Activated naive CD8-positive, alpha-beta T cell treated with anti-CD3 and anti-CD28 coated beads, Interleukin-2, amount 10 ng/mL, durations not matched to agents 7 days and 5 days (primary cell): ENCODE data around the gene ASGR1. TPM values are rescaled to one million over a fixed set of nuclear protein-coding genes. Genes with fewer than 3 reads are reported as not detected.
A peak's percentile ranks its signal among the peaks of the same experiment; 100 is the strongest.

Experiments used
- ATAC-seq: fragments of 150-1000 bp; cut with Tn5 transposase; one replicate; pipeline ENCODE4 v1.10.0; 2021; ENCODE audit warnings: low read depth, moderate library complexity
- POLR2A ChIA-PET: fragments of 350-600 bp; sonication (Branson Sonifier 250); formaldehyde crosslinking; loops from one replicate; lab custom pipeline; 2021; ENCODE audit warnings: antibody characterized with exemption; lab: Charles Lee
- DNase-seq: peaks from one replicate; pipeline ENCODE4 v3.0.0; 2021
- H3K27ac Mint-ChIP-seq: one replicate; pipeline ENCODE4 v1.8.0; 2022; ENCODE audit warnings: mild to moderate bottlenecking, mixed read lengths
- H3K27me3 Mint-ChIP-seq: one replicate; pipeline ENCODE4 v1.8.0; 2022; ENCODE audit warnings: mild to moderate bottlenecking, moderate library complexity, mixed read lengths
- H3K36me3 Mint-ChIP-seq: one replicate; pipeline ENCODE4 v1.8.0; 2021; ENCODE audit warnings: mild to moderate bottlenecking, mixed read lengths
- H3K4me1 Mint-ChIP-seq: one replicate; pipeline ENCODE4 v1.8.0; 2021; ENCODE audit warnings: mixed read lengths
- H3K4me3 Mint-ChIP-seq: one replicate; pipeline ENCODE4 v1.8.0; 2022; ENCODE audit warnings: mild to moderate bottlenecking, moderate library complexity, mixed read lengths
- H3K9me3 Mint-ChIP-seq: one replicate; pipeline ENCODE4 v1.8.0; 2021; ENCODE audit warnings: mixed read lengths
- total RNA-seq, 2 experiments: library from RNA; stranded (reverse); gene quantifications; one replicate each; pipeline ENCODE4 v1.2.3, GENCODE V29; 2021

Gene ASGR1
- total RNA-seq: 1 to 10 TPM; 1.1 to 1.5 TPM

DNA sequence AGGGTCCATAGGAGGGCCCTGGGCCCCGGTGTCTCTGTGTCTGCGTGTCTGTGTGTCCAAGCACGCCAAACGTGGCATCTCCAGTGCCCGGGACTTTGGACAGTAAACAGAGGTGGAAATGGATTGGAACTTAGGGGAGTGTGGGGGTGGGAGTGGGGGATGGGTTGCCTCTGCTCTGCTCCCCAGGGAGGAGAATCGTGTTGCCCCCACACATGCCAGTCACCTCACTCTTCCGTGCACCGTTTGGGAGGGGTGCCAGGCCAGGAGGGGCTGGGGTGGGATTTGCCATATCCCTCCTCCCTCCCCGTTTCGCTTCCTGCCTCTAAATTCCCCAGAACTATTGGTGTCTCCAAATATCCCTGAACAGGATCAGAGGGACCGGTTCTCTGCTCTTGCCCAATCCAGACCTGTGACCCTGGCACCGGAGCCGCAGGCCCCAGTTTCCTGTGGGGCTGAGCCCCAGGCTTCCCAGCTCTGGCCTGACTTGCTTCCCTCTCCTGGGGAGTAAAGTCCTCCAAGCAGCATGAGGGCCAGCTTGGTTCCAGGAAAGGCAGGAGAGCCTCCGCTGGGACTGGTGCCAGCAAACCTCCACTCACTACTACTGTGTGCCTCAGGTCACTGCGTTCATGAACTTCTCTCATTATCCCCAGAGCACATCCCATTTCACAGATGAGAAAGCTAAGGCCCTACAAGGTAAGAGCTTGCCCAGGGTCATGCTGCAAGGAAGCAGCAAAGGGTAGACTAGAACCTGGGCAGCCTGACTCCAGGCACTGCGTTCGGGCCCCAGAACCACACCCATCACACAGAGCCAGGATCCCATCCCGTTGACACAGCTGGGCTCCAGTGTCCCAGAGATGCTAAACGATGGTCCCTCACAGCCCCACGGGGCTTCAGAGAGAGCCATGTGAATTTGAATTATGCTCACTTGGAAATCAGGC is at the start of gene ASGR1:
Gene ASGR1, minus strand, starts transcription at position 54 of the 938 bp plus-strand sequence. CDS start 807 bp downstream, outside the sequence.
- POLR2A ChIA-PET: interaction anchor here (0.6 kb wide), 1 partner anchor 12 kb away, joined by 5 read pairs; no protein-coding TSS in a partner anchor
- ATAC-seq (no peak), DNase-seq (no peak)
- H3K27ac Mint-ChIP-seq: no peak within 1 kb of the TSS
- H3K9me3 Mint-ChIP-seq: no peaks in the 10 kb centered on the region
- peaks cover 8% of the 10 kb centered on the region for H3K4me1 Mint-ChIP-seq
- peak within 1 kb of the TSS; percentile 74 for H3K4me3 Mint-ChIP-seq
- peaks cover 12% of the 10 kb centered on the region for H3K27me3 Mint-ChIP-seq
- no peaks in the 10 kb centered on the region for H3K36me3 Mint-ChIP-seq

- no peak for ATAC-seq
- no peak overlapping the region for H3K4me3 Mint-ChIP-seq
- H3K27ac Mint-ChIP-seq: no peak overlapping the region
- peaks cover 10% of the 10 kb centered on the region for H3K36me3 Mint-ChIP-seq
- H3K9me3 Mint-ChIP-seq: no peaks in the 10 kb centered on the region
- peaks cover 14% of the 10 kb centered on the region for H3K4me1 Mint-ChIP-seq
- DNase-seq: no peak
- no peaks in the 10 kb centered on the region for H3K27me3 Mint-ChIP-seq
- POLR2A ChIA-PET: no interaction called here
Observed at GRCh38 chr17:7228920-7229319, 49.8 kb upstream of the ASGR1 start.

- H3K27ac Mint-ChIP-seq: no peak overlapping the region
- no peaks in the 10 kb centered on the region for H3K27me3 Mint-ChIP-seq
- no peak for DNase-seq
- POLR2A ChIA-PET: no interaction called here
- H3K4me3 Mint-ChIP-seq: no peak overlapping the region
- peaks cover 4% of the 10 kb centered on the region for H3K4me1 Mint-ChIP-seq
- no peaks in the 10 kb centered on the region for H3K9me3 Mint-ChIP-seq
- peaks cover 10% of the 10 kb centered on the region for H3K36me3 Mint-ChIP-seq
- no peak for ATAC-seq
Observed at GRCh38 chr17:7226721-7227710, 47.8 kb upstream of the ASGR1 start.

DNA sequence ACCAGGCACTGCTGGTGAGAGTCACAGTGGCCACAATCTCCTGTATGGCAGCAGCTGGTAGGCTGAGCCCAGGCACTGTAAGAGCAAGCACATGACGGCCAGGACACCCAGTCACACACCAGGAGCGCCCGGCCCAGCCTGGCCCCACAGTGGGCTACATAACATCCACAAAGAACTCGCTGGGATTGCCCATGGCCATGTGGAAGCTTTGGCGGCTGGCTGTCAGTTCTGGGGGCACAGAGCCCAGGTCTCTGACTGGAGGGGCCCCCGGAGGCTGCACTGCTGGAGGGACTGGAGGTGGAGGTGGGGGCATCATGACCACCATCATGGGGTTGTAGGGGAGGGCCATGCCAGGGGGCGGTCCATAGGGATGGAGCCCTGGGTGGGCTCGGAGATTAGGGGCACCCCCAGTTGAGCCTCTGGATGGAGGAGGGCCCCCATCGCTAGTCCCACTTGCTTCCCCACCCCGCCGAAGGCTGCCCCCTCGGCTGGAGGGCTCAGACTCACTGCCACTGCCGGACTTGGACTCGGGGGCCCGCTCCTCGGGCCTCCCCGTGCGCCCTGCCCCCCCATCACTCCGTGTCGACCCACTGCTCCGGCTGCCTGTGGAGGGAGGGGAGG is 46.7 kb upstream of the ASGR1 start:
- ATAC-seq: no peak
- POLR2A ChIA-PET: interaction anchor here (8.9 kb wide), 1 partner anchor 12 kb away, joined by 162 read pairs; the partner anchor contains the start of genes DVL2, GABARAP and PHF23
- no peaks in the 10 kb centered on the region for H3K9me3 Mint-ChIP-seq
- peaks cover 11% of the 10 kb centered on the region for H3K36me3 Mint-ChIP-seq
- no peak overlapping the region for H3K27ac Mint-ChIP-seq
- no peaks in the 10 kb centered on the region for H3K27me3 Mint-ChIP-seq
- no peak overlapping the region for H3K4me3 Mint-ChIP-seq
- H3K4me1 Mint-ChIP-seq: peaks cover 11% of the 10 kb centered on the region
- no peak for DNase-seq

- no peak overlapping the region for H3K4me3 Mint-ChIP-seq
- H3K4me1 Mint-ChIP-seq: peaks cover 18% of the 10 kb centered on the region
- H3K27ac Mint-ChIP-seq: no peak overlapping the region
- H3K27me3 Mint-ChIP-seq: no peaks in the 10 kb centered on the region
- ATAC-seq (no peak), DNase-seq (no peak)
- POLR2A ChIA-PET: interaction anchor here (0.6 to 8.9 kb wide), 2 partner anchors 13 to 46 kb away, joined by 3 to 162 read pairs; partner anchors contain the start of genes DVL2, GABARAP and PHF23
- H3K9me3 Mint-ChIP-seq: no peaks in the 10 kb centered on the region
- H3K36me3 Mint-ChIP-seq: peaks cover 11% of the 10 kb centered on the region
Observed at GRCh38 chr17:7224661-7225111, 45.5 kb upstream of the ASGR1 start.

GRCh38 chr17:7224110-7224509 is 44.9 kb upstream of the ASGR1 start:
- H3K4me1 Mint-ChIP-seq: peaks cover 21% of the 10 kb centered on the region
- DNase-seq: no peak
- H3K27ac Mint-ChIP-seq: no peak overlapping the region
- no peak for ATAC-seq
- peaks cover 10% of the 10 kb centered on the region for H3K36me3 Mint-ChIP-seq
- POLR2A ChIA-PET: interaction anchor here (8.9 kb wide), 1 partner anchor 13 kb away, joined by 162 read pairs; the partner anchor contains the start of genes DVL2, GABARAP and PHF23
- H3K27me3 Mint-ChIP-seq: no peaks in the 10 kb centered on the region
- no peak overlapping the region for H3K4me3 Mint-ChIP-seq
- no peaks in the 10 kb centered on the region for H3K9me3 Mint-ChIP-seq

GRCh38 chr17:7223375-7223774 is 44.2 kb upstream of the ASGR1 start:
- POLR2A ChIA-PET: interaction anchor here (8.9 kb wide), 1 partner anchor 14 kb away, joined by 162 read pairs; the partner anchor contains the start of genes DVL2, GABARAP and PHF23
- peaks cover 24% of the 10 kb centered on the region for H3K4me1 Mint-ChIP-seq
- no peak for ATAC-seq

GRCh38 chr17:7222972-7223292 is 43.8 kb upstream of the ASGR1 start:
- POLR2A ChIA-PET: interaction anchor here (8.9 kb wide), 1 partner anchor 15 kb away, joined by 162 read pairs; the partner anchor contains the start of genes DVL2, GABARAP and PHF23
- ATAC-seq (no peak), DNase-seq (no peak)
- Mint-ChIP-seq H3K27ac (no peak overlapping the region), H3K4me3 (no peak overlapping the region), H3K27me3 (no peaks in the 10 kb centered on the region), H3K9me3 (no peaks in the 10 kb centered on the region), H3K4me1 (peaks cover 26% of the 10 kb centered on the region), H3K36me3 (peaks cover 6% of the 10 kb centered on the region)

More at GRCh38 chr17:7223375-7223774, 44.2 kb upstream of the ASGR1 start:
- no peak for DNase-seq
- no peaks in the 10 kb centered on the region for H3K27me3 Mint-ChIP-seq
- H3K9me3 Mint-ChIP-seq: no peaks in the 10 kb centered on the region
- H3K36me3 Mint-ChIP-seq: peaks cover 10% of the 10 kb centered on the region
- H3K4me3 Mint-ChIP-seq: no peak overlapping the region
- H3K27ac Mint-ChIP-seq: no peak overlapping the region

DNA sequence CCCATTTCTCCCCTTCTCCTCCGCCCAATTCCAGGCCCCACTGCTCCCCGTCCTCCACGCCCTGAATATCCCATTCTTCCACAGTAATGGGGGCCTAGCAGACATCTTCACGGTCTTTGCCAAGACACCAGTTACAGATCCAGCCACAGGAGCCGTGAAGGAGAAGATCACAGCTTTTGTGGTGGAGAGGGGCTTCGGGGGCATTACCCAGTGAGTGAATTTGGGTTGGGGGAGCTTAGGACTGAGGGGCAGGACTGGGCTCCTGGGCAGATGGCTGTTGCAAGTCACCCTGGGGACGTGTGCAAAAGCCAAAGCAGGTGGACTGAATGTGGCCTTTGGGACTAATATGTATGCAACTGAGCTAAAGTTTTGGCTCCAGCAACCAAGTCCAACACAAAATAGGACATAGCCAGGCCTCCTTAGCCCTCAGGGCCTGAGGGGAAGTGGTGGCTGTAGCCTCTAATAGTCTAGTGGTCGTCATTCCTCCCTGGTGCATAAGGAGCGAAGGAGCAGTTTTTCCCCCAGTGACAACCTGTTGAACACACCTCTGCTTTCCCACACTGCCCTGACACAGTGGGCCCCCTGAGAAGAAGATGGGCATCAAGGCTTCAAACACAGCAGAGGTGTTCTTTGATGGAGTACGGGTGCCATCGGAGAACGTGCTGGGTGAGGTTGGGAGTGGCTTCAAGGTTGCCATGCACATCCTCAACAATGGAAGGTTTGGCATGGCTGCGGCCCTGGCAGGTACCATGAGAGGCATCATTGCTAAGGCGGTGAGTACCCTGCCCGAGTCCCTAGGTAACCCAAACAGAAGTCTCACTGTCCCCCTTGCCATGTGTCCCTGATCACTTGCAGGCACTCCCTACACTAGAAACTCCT is 43.2 kb upstream of the ASGR1 start:
- Mint-ChIP-seq H3K27me3 (no peaks in the 10 kb centered on the region), H3K36me3 (peaks cover 5% of the 10 kb centered on the region), H3K4me3 (no peak overlapping the region), H3K9me3 (no peaks in the 10 kb centered on the region), H3K4me1 (peaks cover 30% of the 10 kb centered on the region), H3K27ac (peak overlapping the region; percentile 40)
- ATAC-seq (no peak), DNase-seq (no peak)
- POLR2A ChIA-PET: interaction anchor here (8.9 kb wide), 1 partner anchor 15 kb away, joined by 162 read pairs; the partner anchor contains the start of genes DVL2, GABARAP and PHF23

GRCh38 chr17:7221278-7222092 is 42.3 kb upstream of the ASGR1 start:
- POLR2A ChIA-PET: interaction anchor here (0.8 to 8.9 kb wide), 8 partner anchors 16 to 186 kb away, joined by 3 to 162 read pairs (median 5); partner anchors contain the start of genes ACAP1, CTDNEP1, DVL2 and ELP5
- Mint-ChIP-seq H3K27ac (peak overlapping the region; percentile 95), H3K27me3 (no peaks in the 10 kb centered on the region), H3K4me3 (peak overlapping the region; percentile 97), H3K4me1 (peaks cover 33% of the 10 kb centered on the region), H3K9me3 (no peaks in the 10 kb centered on the region), H3K36me3 (peaks cover 5% of the 10 kb centered on the region)
- ATAC-seq: no peak
- no peak for DNase-seq
